ENCODE data around the gene LDHAL6A. TPM values are rescaled to one million over a fixed set of nuclear protein-coding genes. Genes with fewer than 3 reads are reported as not detected.
"Not testable (repeated sequence)": the region's sequence is repeated elsewhere in the genome, so short reads cannot be mapped to it uniquely, and the experiment has no call there.

LDHAL6A gene
- total and polyA plus RNA-seq, 2 of the 13 experiments (the other 11 are each of a cell fraction or from before 2014, with no cell fraction given), result not detected

- peak; percentile 74; the same call in 1 of the 2 replicates for TF ChIP-seq ZBTB3 (CRISPR knock-in tag; IDR thresholded peaks at IDR 0.05; ENCODE audit: borderline replicate concordance, low read depth)
- TF ChIP-seq HINFP (CRISPR knock-in tag; IDR thresholded peaks at IDR 0.05; ENCODE audit: low read depth), result 0 out of 2 replicates have a peak, but pooled peaks have one; percentile 20
- TF ChIP-seq GATAD2A (CRISPR knock-in tag; IDR thresholded peaks at IDR 0.05), result peak; percentile 86
- not testable (repeated sequence) for TF ChIP-seq NR2F6 (IDR thresholded peaks at IDR 0.05); CREM (CRISPR knock-in tag; IDR thresholded peaks at IDR 0.05); LCORL (CRISPR knock-in tag; IDR thresholded peaks at IDR 0.05)
- TF ChIP-seq NR2F6 (CRISPR knock-in tag; IDR thresholded peaks at IDR 0.05), result peak; percentile 35; the same call in 1 of the 2 replicates
- peak; percentile 93 for TF ChIP-seq TEF (CRISPR knock-in tag; IDR thresholded peaks at IDR 0.05)
- peak; percentile 23; the same call in 1 of the 2 replicates for TF ChIP-seq CREM (IDR thresholded peaks at IDR 0.05)
- peak; percentile 55 for TF ChIP-seq NCOA2 (CRISPR knock-in tag; IDR thresholded peaks at IDR 0.05)
- TF ChIP-seq POLR2A (IDR thresholded peaks at IDR 0.05; ENCODE audit: insufficient read depth in 1 of 2, low read depth in 2 of 2, low read length in 2 of 2), result peak in 1 of 2 experiments; percentile 38; a peak in 1 of 4 replicates
- peak; percentile 30; the same call in 1 of the 2 replicates for TF ChIP-seq ZGPAT (CRISPR knock-in tag; IDR thresholded peaks at IDR 0.05)
- peak; percentile 57; the same call in 1 of the 2 replicates for TF ChIP-seq HOXA3 (CRISPR knock-in tag; IDR thresholded peaks at IDR 0.05)
- 0 out of 2 replicates have a peak, but pooled peaks have one; percentile 25 for TF ChIP-seq ZNF343 (CRISPR knock-in tag; IDR thresholded peaks at IDR 0.05)
- TF ChIP-seq LCORL (IDR thresholded peaks at IDR 0.05), result peak; percentile 52; the same call in 1 of the 2 replicates
- peak; percentile 78 for TF ChIP-seq RARA (CRISPR knock-in tag; IDR thresholded peaks at IDR 0.05)
- TF ChIP-seq ARID5B (CRISPR knock-in tag; IDR thresholded peaks at IDR 0.05), result peak; percentile 84
- peak; percentile 78; the same call in 1 of the 2 replicates for TF ChIP-seq FOSL1 (CRISPR knock-in tag; IDR thresholded peaks at IDR 0.05; ENCODE audit: borderline replicate concordance)
- TF ChIP-seq ETV5 (CRISPR knock-in tag; IDR thresholded peaks at IDR 0.05; ENCODE audit: borderline replicate concordance), result peak; percentile 96
- TF ChIP-seq ZNF878 (CRISPR knock-in tag; IDR thresholded peaks at IDR 0.05), result peak; percentile 80; the same call in 1 of the 2 replicates
- peak; percentile 16; the same call in 1 of the 2 replicates for TF ChIP-seq HOMEZ (CRISPR knock-in tag; IDR thresholded peaks at IDR 0.05; ENCODE audit: low read depth)
- TF ChIP-seq ZSCAN9 (CRISPR knock-in tag; IDR thresholded peaks at IDR 0.05; ENCODE audit: borderline replicate concordance), result 0 out of 2 replicates have a peak, but pooled peaks have one; percentile 38
- TF ChIP-seq ERF (CRISPR knock-in tag; IDR thresholded peaks at IDR 0.05), result peak; percentile 75
Measured at GRCh38 chr11:18407400-18407799, 48.3 kb upstream of the LDHAL6A start (continued).

Data from HepG2 (cell line).